Dedifferentiated amniotic fluid mesenchymal stem cell (primary cell): ENCODE measurements around the gene COMMD3.

Experiments
- DNase-seq: peaks from one replicate; pipeline ENCODE4 v3.0.0-alpha.2; 2016; ENCODE audit errors: extremely low spot score

The COMMD3 gene

DNA sequence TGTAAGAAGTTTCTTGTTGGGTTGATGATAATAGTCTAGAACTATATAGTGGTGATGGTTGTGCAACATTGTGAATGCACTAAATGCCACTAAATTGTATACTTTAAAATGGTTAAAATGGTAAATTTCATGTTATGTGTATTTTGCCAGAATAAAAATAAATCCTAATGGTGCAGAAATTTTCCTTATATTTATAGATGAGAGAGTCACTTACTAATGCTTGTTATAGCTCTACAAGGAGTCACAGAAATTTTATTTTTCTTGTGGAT lies 50.2 kb downstream of the COMMD3 start:
- no peak for DNase-seq

DNA sequence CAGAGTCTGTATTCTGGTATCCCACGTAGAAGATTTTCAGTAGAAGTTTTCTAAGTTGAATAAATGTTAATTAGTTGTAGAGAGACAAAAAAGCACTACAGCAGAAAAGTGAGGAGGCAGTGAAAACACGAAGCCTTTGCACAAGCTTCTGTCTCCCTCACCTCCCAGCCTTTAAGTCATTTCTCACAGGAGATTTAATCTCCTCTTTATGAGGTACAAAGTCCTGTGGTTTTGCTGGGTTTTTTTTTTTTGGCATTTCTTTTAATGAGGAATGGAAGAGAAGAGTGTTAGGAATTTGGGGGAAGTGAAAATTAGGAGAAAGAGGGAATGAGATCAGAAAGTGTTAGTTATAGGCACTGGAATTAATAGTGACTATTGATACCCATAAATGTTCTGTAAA lies 50.6 kb downstream of the COMMD3 start:
- DNase-seq: no peak

DNA sequence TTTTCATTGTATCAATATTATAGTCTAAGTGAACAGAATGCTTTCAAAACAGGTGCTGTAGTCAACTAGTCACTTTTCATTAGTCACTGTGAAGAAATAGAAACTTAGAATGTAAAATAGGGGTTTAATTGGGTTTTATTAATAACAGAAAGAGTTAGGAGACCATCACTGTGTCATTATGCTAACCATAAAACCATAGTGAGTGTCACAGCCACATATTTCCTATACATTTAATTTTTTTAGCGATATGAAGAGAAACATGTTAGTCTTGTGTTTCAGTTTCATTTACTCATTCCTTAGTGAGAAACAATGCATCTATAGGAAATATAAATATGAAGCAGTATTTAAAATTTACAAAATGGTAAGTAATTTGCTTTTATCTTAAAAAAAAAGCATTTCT lies 51.3 kb downstream of the COMMD3 start:
- DNase-seq: no peak

DNA sequence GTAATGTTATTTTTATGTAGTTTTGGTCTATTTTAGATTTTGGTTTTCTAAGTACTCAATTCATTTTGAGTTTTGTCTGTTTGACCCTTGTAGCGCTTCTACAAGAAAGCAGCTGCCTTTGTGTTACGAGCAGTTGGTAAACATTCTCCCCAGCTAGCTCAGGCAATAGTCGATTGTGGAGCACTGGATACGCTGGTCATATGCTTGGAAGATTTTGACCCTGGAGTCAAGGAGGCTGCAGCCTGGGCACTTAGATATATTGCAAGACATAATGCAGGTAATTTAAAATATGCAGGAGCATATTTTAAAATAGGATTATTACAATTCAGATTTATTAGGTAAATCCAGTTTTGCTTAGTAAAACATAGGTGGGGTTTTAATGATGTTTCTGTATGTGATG lies 52.2 kb downstream of the COMMD3 start:
- DNase-seq: no peak

DNA sequence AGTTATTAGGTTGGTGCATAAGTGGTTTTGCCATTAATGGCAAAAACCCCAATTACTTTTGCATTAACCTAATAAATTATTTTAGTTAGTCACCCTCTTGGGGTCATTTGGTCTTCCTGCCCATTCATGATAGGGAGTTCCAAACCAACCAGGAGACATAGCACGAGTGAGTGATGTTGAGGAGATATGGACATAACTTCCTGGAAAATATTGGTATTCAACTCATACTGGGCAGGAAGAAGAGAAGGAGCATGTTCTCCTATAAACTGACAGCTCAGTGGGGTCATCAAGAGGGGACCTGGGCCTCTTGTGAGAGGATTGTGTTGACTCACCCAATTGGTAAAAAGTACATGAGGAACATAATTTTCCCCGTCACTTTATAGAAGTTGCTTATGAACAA lies 52.8 kb downstream of the COMMD3 start:
- no peak for DNase-seq

DNA sequence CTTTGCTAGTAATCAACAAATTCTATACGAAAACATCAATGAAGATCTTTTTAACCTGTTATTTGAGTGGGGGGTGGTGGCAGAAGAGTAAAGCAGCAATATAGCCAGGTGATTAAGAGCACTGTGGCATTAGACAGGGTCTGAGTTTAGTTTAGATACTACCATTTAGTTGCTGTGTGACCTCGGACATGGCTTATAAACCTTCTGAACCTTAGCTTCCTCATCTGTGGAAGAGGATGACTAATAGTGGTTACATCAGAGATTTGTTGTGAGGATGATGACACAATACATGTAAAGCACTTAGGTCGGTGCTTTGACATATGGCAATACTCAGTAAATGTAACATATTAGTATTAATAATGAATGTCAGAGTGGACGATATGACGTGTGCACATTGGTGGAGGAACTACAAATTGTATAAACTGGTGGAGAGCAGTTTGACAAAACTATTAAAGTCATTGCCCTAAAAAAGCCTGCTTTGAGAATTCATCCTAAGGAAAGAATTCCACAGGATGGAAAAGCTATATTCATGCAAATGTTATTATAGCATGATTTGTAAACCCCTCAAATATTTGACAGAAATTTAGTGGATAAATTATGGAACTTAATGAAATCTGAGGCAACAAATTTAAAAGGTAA lies 53.4 kb downstream of the COMMD3 start:
- no peak for DNase-seq
